ENCODE data around the gene COL4A3. TPM values are rescaled to one million over a fixed set of nuclear protein-coding genes. Genes with fewer than 3 reads are reported as not detected.

Gene COL4A3
- total RNA-seq, 1 experiment from 2014 or later = 0.15 TPM

GRCh38 chr2:227324642-227324994 lies 160.2 kb downstream of the COL4A3 start:
- Histone ChIP-seq H3K56ac (ENCODE audit: insufficient read length, low read depth, low read length) (no peak overlapping the region), H3K18ac (ENCODE audit: insufficient read length, low read depth, low read length) (peak overlapping the region; percentile 51), H2BK12ac (ENCODE audit: insufficient read length, low read depth, low read length) (no peak overlapping the region), H3K4ac (ENCODE audit: low read depth, low read length) (no peak overlapping the region), H2AFZ (ENCODE audit: low read length) (peak overlapping the region; percentile 96), H3K23me2 (ENCODE audit: insufficient read length, low read depth, low read length, poor library complexity, severe bottlenecking) (peaks cover 6% of the 10 kb centered on the region), H3K14ac (ENCODE audit: insufficient read depth, low read length) (peak overlapping the region; percentile 76; the same call in 1 of the 2 replicates), H4K8ac (replicated peaks; ENCODE audit: insufficient read length, low read depth, low read length) (no peak overlapping the region), H2BK5ac (ENCODE audit: insufficient read length, low read length) (no peak overlapping the region), H4K91ac (ENCODE audit: insufficient read length, low read depth, low read length) (no peak overlapping the region), H3K9ac (ENCODE audit: extremely low read depth, insufficient read length, low read length) (peak overlapping the region; percentile 82), H2BK120ac (ENCODE audit: low read depth, low read length, poor library complexity, severe bottlenecking) (no peak overlapping the region), H2AK5ac (ENCODE audit: insufficient read length, low read length) (no peak overlapping the region), H3K4me2 (ENCODE audit: insufficient read depth, insufficient read length, low read length) (peak overlapping the region; percentile 95), H4K20me1 (ENCODE audit: control insufficient read depth, insufficient read depth, insufficient read length) (no peaks in the 10 kb centered on the region), H3K27ac (ENCODE audit: insufficient read length, low read depth, low read length) (no peak overlapping the region), H3K27me3 (ENCODE audit: insufficient read depth, low read length) (no peaks in the 10 kb centered on the region), H2BK20ac (ENCODE audit: low read depth, low read length, poor library complexity, severe bottlenecking) (no peak overlapping the region), H3K4me1 (ENCODE audit: insufficient read depth, low read length) (no peaks in the 10 kb centered on the region; the same call in 1 of the 2 replicates), H3K79me2 (ENCODE audit: insufficient read depth, low read length) (peaks cover 2% of the 10 kb centered on the region; the same call in 1 of the 2 replicates), H3T11ph (ENCODE audit: low read length) (peak overlapping the region; percentile 79), H4K5ac (ENCODE audit: insufficient read length, low read depth, low read length) (no peak overlapping the region), H3K9me3 (ENCODE audit: control insufficient read depth, low read depth, low read length) (no peaks in the 10 kb centered on the region), H3K23ac (ENCODE audit: insufficient read length, low read depth, low read length) (no peak overlapping the region), H2BK15ac (ENCODE audit: low read depth, low read length) (no peak overlapping the region), H3K79me1 (ENCODE audit: insufficient read depth, low read depth, low read length, poor library complexity, severe bottlenecking) (no peaks in the 10 kb centered on the region)
- no peak for TF ChIP-seq CTCF (conservative IDR thresholded peaks at IDR 0.05)
- peak overlapping the region; percentile 52 to 95 (median 93); a peak in 6 of 7 replicates for H3K27ac Mint-ChIP-seq
- peaks cover 32 to 34% of the 10 kb centered on the region in 2 experiments for H3K4me1 Mint-ChIP-seq
- no peaks in the 10 kb centered on the region for H3K27me3 Mint-ChIP-seq (ENCODE audit: low read depth)
- H3K36me3 Mint-ChIP-seq (ENCODE audit: insufficient read depth in 1 of 3, low read depth in 3 of 3) = peaks cover 21 to 43% (median 33%) of the 10 kb centered on the region in 3 experiments
- peak; percentile 29 for DNase-seq
- no CpG with 5 or more reads among the region's 6 CpGs for WGBS (ENCODE audit: extremely low coverage, insufficient read length, low lambda C conversion rate)
- H3K9me3 Mint-ChIP-seq = peaks cover 38 to 40% of the 10 kb centered on the region in 2 experiments
- H3K4me3 Mint-ChIP-seq = peak overlapping the region; percentile 93 to 94
